ENCODE results near the gene SEMA4G.

- no peak for TF ChIP-seq CTCF (IDR thresholded peaks at IDR 0.05; ENCODE audit: low read depth, low read length)
- TF ChIP-seq EZH2phosphoT487 (IDR thresholded peaks at IDR 0.05; ENCODE audit: low read depth) = no peak
These were observed 16.0 kb downstream of the SEMA4G start for GRCh38 chr10:100985336-100985735.

Data from OCI-LY3 (cell line).